ENCODE data around the gene ACOT8. TPM values are rescaled to one million over a fixed set of nuclear protein-coding genes. Genes with fewer than 3 reads are reported as not detected.

ACOT8 gene
- polyA plus RNA-seq, 2 of the 4 experiments (the other 2 are of a cell fraction) = 14.0 to 18.5 TPM

DNA sequence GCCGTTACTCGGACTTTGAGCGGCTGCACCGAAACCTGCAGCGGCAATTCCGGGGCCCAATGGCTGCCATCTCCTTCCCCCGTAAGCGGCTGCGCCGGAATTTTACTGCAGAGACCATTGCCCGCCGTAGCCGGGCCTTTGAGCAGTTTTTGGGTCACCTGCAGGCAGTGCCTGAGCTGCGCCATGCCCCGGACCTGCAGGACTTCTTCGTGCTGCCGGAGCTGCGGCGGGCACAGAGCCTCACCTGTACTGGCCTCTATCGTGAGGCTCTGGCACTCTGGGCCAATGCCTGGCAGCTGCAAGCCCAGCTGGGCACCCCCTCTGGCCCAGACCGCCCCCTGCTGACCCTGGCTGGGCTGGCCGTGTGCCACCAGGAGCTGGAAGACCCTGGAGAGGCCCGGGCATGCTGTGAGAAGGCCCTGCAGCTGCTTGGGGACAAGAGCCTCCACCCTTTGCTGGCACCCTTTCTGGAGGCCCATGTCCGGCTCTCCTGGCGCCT lies 16.4 kb downstream of the ACOT8 start:
- ChIA-PET POLR2A (interaction anchor here (1.7 kb wide), 1 partner anchor 40 kb away, joined by 5 read pairs; no protein-coding TSS in a partner anchor), CTCF (interaction anchor here (0.6 to 2.2 kb wide), 3 partner anchors 27 to 157 kb away, joined by 3 to 6 read pairs (median 6); no protein-coding TSS in a partner anchor)
- no peak for TF ChIP-seq CHD2 (IDR thresholded peaks at IDR 0.05; ENCODE audit: low read length, partially characterized antibody)
- TF ChIP-seq JUNB (IDR thresholded peaks at IDR 0.05) = no peak
- no peak for TF ChIP-seq CEBPB (IDR thresholded peaks at IDR 0.05)
- no peak for TF ChIP-seq ZNF302 (CRISPR knock-in tag; IDR thresholded peaks at IDR 0.05)
- no peak for TF ChIP-seq NFE2L2 (conservative IDR thresholded peaks at IDR 0.05; ENCODE audit: low read length)
- TF ChIP-seq RAD21 (conservative IDR thresholded peaks at IDR 0.05 in 1 of 2, IDR thresholded peaks at IDR 0.05 in 1 of 2) = no peak
- no peak for TF ChIP-seq NR3C1 (IDR thresholded peaks at IDR 0.05)
- TF ChIP-seq POLR2AphosphoS2 (conservative IDR thresholded peaks at IDR 0.05; ENCODE audit: low read length) = no peak
- no peak for TF ChIP-seq HOXB13 (CRISPR knock-in tag; IDR thresholded peaks at IDR 0.05; ENCODE audit: low read depth)
- TF ChIP-seq FOSL2 (IDR thresholded peaks at IDR 0.05) = no peak
- no peak for TF ChIP-seq FOSL2 (CRISPR knock-in tag; IDR thresholded peaks at IDR 0.05)
- no peak for TF ChIP-seq HDAC2 (IDR thresholded peaks at IDR 0.05)
- no peak for TF ChIP-seq ESRRA (IDR thresholded peaks at IDR 0.05; ENCODE audit: borderline replicate concordance, low read length)
- TF ChIP-seq HOXB5 (CRISPR knock-in tag; IDR thresholded peaks at IDR 0.05) = no peak
- no peak for DNase-seq (ENCODE audit: low read depth in 1 of 2, low spot score in 1 of 2)
- H3K4me2 ChIP-seq = no peak overlapping the region
- H3K9me3 ChIP-seq = no peaks in the 10 kb centered on the region
- no peak; a peak in 1 of 6 replicates for ATAC-seq
- H3K4me3 ChIP-seq = no peak overlapping the region
- no peaks in the 10 kb centered on the region for H3K4me1 ChIP-seq
- FAIRE-seq = no peak
- no peak overlapping the region for H3K27ac ChIP-seq
- WGBS (ENCODE audit: missing lambda C conversion rate) = 93% methylated on average over 15 of the region's 25 CpGs

DNA sequence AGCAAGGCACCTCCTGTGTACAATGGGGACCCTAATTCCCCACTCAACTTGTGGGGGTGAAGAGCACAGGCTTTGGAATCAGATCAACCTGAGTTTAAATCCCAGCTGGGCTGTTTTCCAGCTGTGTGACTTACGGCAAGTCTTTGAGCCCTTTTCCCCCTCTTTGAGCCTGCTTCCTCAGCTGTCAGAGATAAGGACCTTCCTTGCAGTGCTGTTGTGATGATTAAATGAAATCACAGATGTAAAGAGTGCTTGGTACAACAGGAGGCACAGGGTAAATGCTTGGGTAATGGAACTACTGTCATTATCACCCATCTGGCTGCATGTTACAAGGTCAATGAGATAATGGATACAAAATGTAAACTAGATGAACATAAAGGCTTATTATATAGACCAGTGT lies 20.4 kb downstream of the ACOT8 start:
- Histone ChIP-seq H3K4me2 (no peak overlapping the region), H3K27ac (no peak overlapping the region), H3K9me3 (no peaks in the 10 kb centered on the region), H3K4me1 (peaks cover 17% of the 10 kb centered on the region; the same call in 2 of the 3 replicates), H3K4me3 (no peak overlapping the region)
- TF ChIP-seq RFX5 (IDR thresholded peaks at IDR 0.05) (no peak), POLR2AphosphoS2 (conservative IDR thresholded peaks at IDR 0.05; ENCODE audit: low read length) (no peak), CBX8 (IDR thresholded peaks at IDR 0.05) (no peak), RAD21 (conservative IDR thresholded peaks at IDR 0.05 in 1 of 2, IDR thresholded peaks at IDR 0.05 in 1 of 2) (no peak), NR3C1 (IDR thresholded peaks at IDR 0.05) (no peak), RNF2 (IDR thresholded peaks at IDR 0.05; ENCODE audit: borderline replicate concordance, low read depth) (no peak), KDM5A (IDR thresholded peaks at IDR 0.05) (no peak), ZC3H11A (IDR thresholded peaks at IDR 0.05) (no peak), KDM1A (IDR thresholded peaks at IDR 0.05; ENCODE audit: low read depth) (no peak), RCOR1 (IDR thresholded peaks at IDR 0.05; ENCODE audit: low read depth, low read length) (no peak)
- TF ChIP-seq, protein P1, sequence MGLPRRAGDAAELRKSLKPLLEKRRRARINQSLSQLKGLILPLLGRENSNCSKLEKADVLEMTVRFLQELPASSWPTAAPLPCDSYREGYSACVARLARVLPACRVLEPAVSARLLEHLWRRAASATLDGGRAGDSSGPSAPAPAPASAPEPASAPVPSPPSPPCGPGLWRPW (IDR thresholded peaks at IDR 0.05) = no peak
- TF ChIP-seq, protein P2, sequence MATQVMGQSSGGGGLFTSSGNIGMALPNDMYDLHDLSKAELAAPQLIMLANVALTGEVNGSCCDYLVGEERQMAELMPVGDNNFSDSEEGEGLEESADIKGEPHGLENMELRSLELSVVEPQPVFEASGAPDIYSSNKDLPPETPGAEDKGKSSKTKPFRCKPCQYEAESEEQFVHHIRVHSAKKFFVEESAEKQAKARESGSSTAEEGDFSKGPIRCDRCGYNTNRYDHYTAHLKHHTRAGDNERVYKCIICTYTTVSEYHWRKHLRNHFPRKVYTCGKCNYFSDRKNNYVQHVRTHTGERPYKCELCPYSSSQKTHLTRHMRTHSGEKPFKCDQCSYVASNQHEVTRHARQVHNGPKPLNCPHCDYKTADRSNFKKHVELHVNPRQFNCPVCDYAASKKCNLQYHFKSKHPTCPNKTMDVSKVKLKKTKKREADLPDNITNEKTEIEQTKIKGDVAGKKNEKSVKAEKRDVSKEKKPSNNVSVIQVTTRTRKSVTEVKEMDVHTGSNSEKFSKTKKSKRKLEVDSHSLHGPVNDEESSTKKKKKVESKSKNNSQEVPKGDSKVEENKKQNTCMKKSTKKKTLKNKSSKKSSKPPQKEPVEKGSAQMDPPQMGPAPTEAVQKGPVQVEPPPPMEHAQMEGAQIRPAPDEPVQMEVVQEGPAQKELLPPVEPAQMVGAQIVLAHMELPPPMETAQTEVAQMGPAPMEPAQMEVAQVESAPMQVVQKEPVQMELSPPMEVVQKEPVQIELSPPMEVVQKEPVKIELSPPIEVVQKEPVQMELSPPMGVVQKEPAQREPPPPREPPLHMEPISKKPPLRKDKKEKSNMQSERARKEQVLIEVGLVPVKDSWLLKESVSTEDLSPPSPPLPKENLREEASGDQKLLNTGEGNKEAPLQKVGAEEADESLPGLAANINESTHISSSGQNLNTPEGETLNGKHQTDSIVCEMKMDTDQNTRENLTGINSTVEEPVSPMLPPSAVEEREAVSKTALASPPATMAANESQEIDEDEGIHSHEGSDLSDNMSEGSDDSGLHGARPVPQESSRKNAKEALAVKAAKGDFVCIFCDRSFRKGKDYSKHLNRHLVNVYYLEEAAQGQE (IDR thresholded peaks at IDR 0.05) = no peak
- ATAC-seq = no peak
- no peak for DNase-seq (ENCODE audit: low read depth in 1 of 2, low spot score in 1 of 2)
- WGBS (ENCODE audit: missing lambda C conversion rate) = 83% methylated on average over 1 of the region's 1 CpG
- ChIA-PET CTCF (interaction anchor here (1.3 to 1.8 kb wide), 3 partner anchors 9 to 177 kb away, joined by 3 to 6 read pairs (median 3); no protein-coding TSS in a partner anchor), POLR2A (no interaction called here)
- no peak for FAIRE-seq

All from A549 (cell line).